Kidney epithelial cell (primary cell): Measurements from ENCODE around the gene DSCAML1. TPM values are rescaled to one million over a fixed set of nuclear protein-coding genes. Genes with fewer than 3 reads are reported as not detected.

Experiments used
- DNase-seq: peaks from one replicate; pipeline ENCODE4 v3.0.0-alpha.2; 2010; ENCODE audit warnings: low read depth
- H3K27me3 ChIP-seq: 2 replicates; pipeline ENCODE4 v1.6.0; 2011; ENCODE audit warnings: low read length; ENCODE audit not compliant: control insufficient read depth, insufficient read depth
- H3K36me3 ChIP-seq: 2 replicates; pipeline ENCODE4 v1.5.1; 2011; ENCODE audit warnings: low read length; ENCODE audit not compliant: control insufficient read depth, insufficient read depth
- H3K4me3 ChIP-seq: 2 replicates; pipeline ENCODE4 v1.5.1; 2011; ENCODE audit warnings: low read depth, mild to moderate bottlenecking, control low read depth, low read length
- CTCF ChIP-seq: IDR thresholded peaks from 2 replicates; pipeline ENCODE4 v1.5.1; 2011; ENCODE audit warnings: mild to moderate bottlenecking, moderate library complexity, low read length, control low read depth, inconsistent platforms; ENCODE audit not compliant: insufficient read depth, poor library complexity, severe bottlenecking
- total RNA-seq: library from RNA; depleted of rRNA; stranded (reverse); fragments of >200 nt; gene quantifications from 2 replicates; pipeline ENCODE4 v1.2.3, GENCODE V29; 2015

Gene DSCAML1
- total RNA-seq, 1 donor from 2014 or later: 3.1 TPM

- DNase-seq: no peak
- Histone ChIP-seq H3K27me3 (no peaks in the 10 kb centered on the region), H3K36me3 (no peaks in the 10 kb centered on the region), H3K4me3 (no peak overlapping the region)
- TF ChIP-seq CTCF: no peak
These were observed 280.9 kb downstream of the DSCAML1 start for GRCh38 chr11:117515892-117516787.

- TF ChIP-seq CTCF: no peak
- H3K36me3 ChIP-seq: no peaks in the 10 kb centered on the region
- DNase-seq: no peak
- H3K27me3 ChIP-seq: peaks cover under 1% of the 10 kb centered on the region
- H3K4me3 ChIP-seq: no peak overlapping the region
These were observed 282.8 kb downstream of the DSCAML1 start for GRCh38 chr11:117514256-117514655.

GRCh38 chr11:117513666-117514065, 283.4 kb downstream of the DSCAML1 start:
- TF ChIP-seq CTCF: no peak
- peaks cover 2% of the 10 kb centered on the region for H3K27me3 ChIP-seq
- DNase-seq: no peak

GRCh38 chr11:117511931-117512539, 285.0 kb downstream of the DSCAML1 start:
- TF ChIP-seq CTCF: no peak
- Histone ChIP-seq H3K27me3 (peaks cover 2% of the 10 kb centered on the region), H3K36me3 (no peaks in the 10 kb centered on the region), H3K4me3 (no peak overlapping the region)
- DNase-seq: no peak

More at GRCh38 chr11:117513666-117514065, 283.4 kb downstream of the DSCAML1 start:
- Histone ChIP-seq H3K36me3 (no peaks in the 10 kb centered on the region), H3K4me3 (no peak overlapping the region)

- H3K27me3 ChIP-seq: peaks cover 2% of the 10 kb centered on the region
- H3K4me3 ChIP-seq: no peak overlapping the region
- H3K36me3 ChIP-seq: no peaks in the 10 kb centered on the region
- no peak for DNase-seq
- no peak for TF ChIP-seq CTCF
These were observed 285.5 kb downstream of the DSCAML1 start for GRCh38 chr11:117511483-117511930.
